HG03108 (cell line): Measurements from ENCODE around the gene LMBRD1.
"Not testable (repeated sequence)": the region's sequence is repeated elsewhere in the genome, so short reads cannot be mapped to it uniquely, and the experiment has no call there.

ENCODE experiments used
- ATAC-seq: cut with Tn5 transposase; IDR thresholded peaks from one replicate; pipeline ENCODE4 v1.9.1; 2021; ENCODE audit warnings: moderate library complexity; ENCODE audit not compliant: unreplicated experiment

The LMBRD1 gene

GRCh38 chr6:69756366-69756765 is 40.4 kb downstream of the LMBRD1 start:
- no peak for ATAC-seq

DNA sequence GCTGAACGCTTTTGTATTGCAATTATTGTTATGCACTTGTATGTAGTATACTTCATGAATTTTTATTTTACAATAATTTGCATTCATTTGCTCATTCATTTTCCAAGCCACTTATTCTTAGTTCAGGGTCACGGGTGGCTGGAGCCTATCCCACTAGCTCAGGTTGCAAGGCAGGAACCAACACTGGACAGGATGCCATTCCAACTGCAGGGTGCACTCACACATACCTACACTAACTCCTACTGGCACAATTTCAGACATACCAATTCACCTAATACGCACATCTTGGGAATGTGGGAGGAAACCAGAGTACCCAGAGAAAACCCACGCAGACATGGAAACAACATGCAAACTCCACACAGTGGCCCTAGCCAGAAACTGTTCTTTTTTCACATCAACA is 61.8 kb downstream of the LMBRD1 start:
- no peak for ATAC-seq

GRCh38 chr6:69732640-69733039 is 64.2 kb downstream of the LMBRD1 start:
- peak; percentile 88 for ATAC-seq

DNA sequence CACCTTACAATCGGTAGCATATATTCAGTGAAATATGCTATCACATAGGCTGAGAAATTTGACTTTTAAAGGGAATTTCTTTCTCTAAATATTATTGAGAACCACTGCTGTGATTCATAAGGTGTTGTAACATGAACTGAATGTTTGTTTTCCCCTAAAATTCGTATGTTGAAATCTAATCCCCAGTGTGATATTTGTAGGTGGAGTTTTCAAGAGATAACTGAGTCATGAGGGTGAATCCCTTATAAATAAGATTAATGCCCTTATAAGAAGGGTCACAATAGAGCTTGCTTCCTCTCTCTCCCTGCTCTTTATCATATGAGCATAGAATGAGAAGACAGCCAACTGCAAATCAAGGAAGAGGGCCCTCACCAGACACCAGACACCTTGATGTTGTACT is 64.8 kb downstream of the LMBRD1 start:
- no peak for ATAC-seq

- no peak for ATAC-seq
Observed at GRCh38 chr6:69729870-69730449, 66.8 kb downstream of the LMBRD1 start.

GRCh38 chr6:69722683-69723082 is 74.1 kb downstream of the LMBRD1 start:
- ATAC-seq = no peak

DNA sequence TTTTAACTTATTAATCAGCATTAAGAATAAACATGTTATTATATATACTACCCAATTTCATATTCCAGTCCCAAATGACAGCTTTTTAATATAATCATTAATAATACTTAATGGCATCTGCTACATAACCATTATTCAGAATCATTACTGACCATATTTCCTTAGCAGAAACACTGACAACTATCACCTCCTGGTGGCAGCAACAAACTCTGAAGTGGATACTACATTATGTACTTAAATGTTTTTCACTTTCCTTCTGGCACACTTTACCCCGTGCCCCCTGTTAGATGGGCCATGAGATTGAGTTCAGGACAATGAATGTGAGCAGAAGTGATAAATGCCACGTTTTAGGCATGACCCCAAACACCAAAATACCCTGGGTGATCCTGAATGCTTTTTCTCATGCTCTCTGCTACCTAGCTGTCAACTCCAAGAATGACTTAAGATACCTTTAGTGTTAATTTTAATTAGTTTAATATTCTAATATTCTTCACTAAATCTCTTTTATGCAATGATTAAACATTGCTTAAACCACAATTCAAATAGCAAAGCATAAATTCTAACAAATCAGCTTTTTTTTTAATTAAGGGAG is 77.1 kb downstream of the LMBRD1 start:
- ATAC-seq = peak; percentile 56

DNA sequence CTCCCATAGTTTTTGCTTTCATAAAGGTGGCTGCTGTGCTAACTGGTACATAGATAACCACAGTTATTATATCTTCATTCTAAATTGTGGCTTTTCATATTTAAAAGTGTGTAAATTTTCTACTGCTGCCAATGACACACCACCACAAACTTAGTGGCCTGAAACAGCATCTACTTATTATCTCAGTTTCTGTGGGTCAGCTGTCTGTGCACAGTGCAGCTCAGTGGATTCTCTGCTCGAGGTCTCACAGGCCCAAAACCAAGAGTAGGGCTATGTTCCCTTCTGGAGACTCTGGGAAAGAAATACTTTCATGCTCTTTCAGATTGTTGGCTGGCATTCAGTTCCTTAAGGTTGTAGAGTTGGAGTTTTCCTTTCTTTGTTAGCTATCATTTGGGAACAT is 90.1 kb downstream of the LMBRD1 start:
- no peak for ATAC-seq

- no peak for ATAC-seq
Observed at GRCh38 chr6:69705954-69706353, 90.9 kb downstream of the LMBRD1 start.

DNA sequence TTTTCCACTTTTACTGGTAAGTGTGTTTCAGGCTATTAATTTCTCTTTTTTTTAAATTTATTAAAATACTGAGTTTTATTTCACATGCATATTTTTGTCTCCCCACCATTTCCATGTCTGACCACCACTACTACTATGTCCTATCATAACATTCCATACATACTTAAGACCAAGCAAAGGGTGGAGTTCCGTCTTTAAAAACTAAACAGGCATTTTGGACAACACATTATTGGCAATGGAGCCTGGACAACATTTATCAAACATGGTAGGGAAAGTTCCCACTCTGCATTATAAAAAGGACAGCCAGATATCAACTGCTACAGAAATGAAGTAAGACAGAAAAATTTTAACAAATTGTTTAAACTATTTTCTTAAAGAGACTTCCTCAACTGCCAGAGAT is 91.9 kb downstream of the LMBRD1 start:
- no peak for ATAC-seq

GRCh38 chr6:69699655-69700054 is 97.2 kb downstream of the LMBRD1 start:
- ATAC-seq = no peak

DNA sequence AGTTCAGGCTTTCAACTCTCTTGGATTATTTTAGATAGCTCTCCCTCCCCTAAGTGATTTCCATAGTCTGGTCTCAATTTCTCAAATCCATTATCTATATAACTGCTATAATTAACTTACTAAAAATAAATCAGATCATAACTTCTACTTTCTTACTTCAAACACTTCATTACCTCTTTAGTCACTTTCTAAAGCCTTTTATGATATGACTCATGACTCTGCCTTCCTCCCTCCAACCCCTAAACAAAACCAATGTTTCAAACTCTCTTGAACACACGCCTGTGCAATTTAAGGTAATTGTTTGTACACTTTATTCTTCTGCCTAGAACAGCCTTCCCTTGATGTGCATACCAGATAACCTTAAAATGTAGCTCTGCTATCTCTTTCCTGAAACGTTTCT is 100.5 kb downstream of the LMBRD1 start:
- no peak for ATAC-seq

DNA sequence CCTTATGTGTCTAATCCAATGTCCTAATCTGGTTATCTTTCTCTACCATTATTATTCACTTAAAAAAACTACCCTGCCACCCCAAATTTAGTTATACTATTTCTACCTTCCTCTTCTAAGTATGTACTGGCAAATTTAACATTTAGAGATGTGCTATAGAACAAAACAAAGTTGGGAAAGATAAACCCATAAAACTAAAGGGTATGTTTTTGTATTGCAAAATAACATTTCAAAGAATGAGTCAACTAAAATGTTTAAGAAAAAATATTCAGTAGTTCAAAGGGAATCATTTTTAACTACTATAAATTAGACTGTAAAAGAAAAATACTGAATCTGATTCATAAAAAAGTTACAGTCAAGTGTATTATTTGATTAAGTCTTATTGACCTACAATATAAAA is 103.0 kb downstream of the LMBRD1 start:
- ATAC-seq = no peak

- ATAC-seq = no peak
Observed at GRCh38 chr6:69690986-69691385, 105.8 kb downstream of the LMBRD1 start.

- no peak for ATAC-seq
Observed at GRCh38 chr6:69680302-69680701, 116.5 kb downstream of the LMBRD1 start.

- no peak for ATAC-seq
Observed at GRCh38 chr6:69673298-69673697, 123.5 kb downstream of the LMBRD1 start.

DNA sequence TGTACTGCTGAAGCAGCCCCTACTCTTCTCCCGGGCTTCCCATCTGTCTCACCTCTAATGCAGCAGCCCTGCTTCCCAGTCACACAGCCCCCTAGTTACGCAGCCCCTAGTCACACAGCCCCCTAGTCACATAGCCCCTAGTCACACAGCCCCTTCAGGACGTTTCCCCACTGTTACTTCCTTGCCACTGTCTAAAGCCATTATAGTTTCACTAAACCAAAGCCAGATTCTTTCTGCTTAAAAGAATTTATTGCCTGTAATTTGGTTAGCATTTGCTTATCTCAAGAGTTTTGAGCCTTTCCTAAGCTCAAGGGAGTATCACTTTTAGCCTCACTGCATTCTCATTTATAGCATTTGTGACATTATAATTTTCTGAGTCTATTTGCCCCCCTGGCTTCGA is 127.9 kb downstream of the LMBRD1 start:
- no peak for ATAC-seq

GRCh38 chr6:69666779-69667178 is 130.0 kb downstream of the LMBRD1 start:
- ATAC-seq = not testable (repeated sequence)

GRCh38 chr6:69665437-69665836 is 131.4 kb downstream of the LMBRD1 start:
- no peak for ATAC-seq

- no peak for ATAC-seq
Observed at GRCh38 chr6:69664551-69664950, 132.3 kb downstream of the LMBRD1 start.

GRCh38 chr6:69663215-69663614 is 133.6 kb downstream of the LMBRD1 start:
- ATAC-seq = no peak

DNA sequence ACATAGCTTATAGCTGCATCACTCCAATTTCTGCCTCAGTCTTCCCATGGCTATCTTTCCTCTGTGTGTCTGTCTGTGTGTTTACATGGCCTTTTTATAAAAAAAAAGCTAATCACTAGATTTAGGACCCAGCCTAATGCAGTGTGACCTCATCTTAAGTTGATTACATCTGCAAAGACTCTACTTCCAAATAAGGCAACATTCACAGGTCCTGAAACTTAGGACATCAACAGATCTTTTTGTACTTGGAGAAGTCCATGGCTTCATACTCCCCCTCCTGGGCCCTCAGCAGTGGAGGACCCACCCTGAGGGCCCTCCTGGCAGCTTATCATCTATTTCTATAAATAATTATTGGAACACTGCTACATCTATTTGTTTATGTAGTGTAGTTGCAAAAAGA is 146.1 kb downstream of the LMBRD1 start:
- ATAC-seq = no peak

- ATAC-seq = no peak
Observed at GRCh38 chr6:69647726-69648125, 149.1 kb downstream of the LMBRD1 start.
